Bone marrow (tissue), 2 donors: ENCODE results near the gene ZBTB32.

Experiments used
- DNase-seq, 2 donors: peaks; one replicate each; lab custom pipeline; 2025; lab: John Stamatoyannopoulos, UW

Gene ZBTB32

GRCh38 chr19:35695895-35696422, 8.4 kb upstream of the ZBTB32 start:
- no peak for DNase-seq

GRCh38 chr19:35696835-35697234, 7.5 kb upstream of the ZBTB32 start:
- DNase-seq, result no peak

GRCh38 chr19:35702223-35703012, 1.9 kb upstream of the ZBTB32 start:
- peak; percentile 30 to 91 for DNase-seq

GRCh38 chr19:35703343-35703742, 1.0 kb upstream of the ZBTB32 start:
- DNase-seq, result no peak

GRCh38 chr19:35708391-35708790, 4.0 kb downstream of the ZBTB32 start:
- DNase-seq, result no peak

- no peak for DNase-seq
Observed at GRCh38 chr19:35710784-35711723, 6.7 kb downstream of the ZBTB32 start.

GRCh38 chr19:35712567-35713505, 8.5 kb downstream of the ZBTB32 start:
- DNase-seq, result no peak

GRCh38 chr19:35713506-35713850, 9.1 kb downstream of the ZBTB32 start:
- DNase-seq, result no peak

GRCh38 chr19:35713904-35714495, 9.6 kb downstream of the ZBTB32 start:
- no peak for DNase-seq

- DNase-seq, result no peak
Observed at GRCh38 chr19:35714601-35715354, 10.4 kb downstream of the ZBTB32 start.

GRCh38 chr19:35715355-35715809, 11.0 kb downstream of the ZBTB32 start:
- DNase-seq, result no peak

GRCh38 chr19:35715981-35716800, 11.8 kb downstream of the ZBTB32 start:
- DNase-seq, result no peak

GRCh38 chr19:35716801-35717664, 12.7 kb downstream of the ZBTB32 start:
- peak; percentile 85 to 93 for DNase-seq

- peak in 1 of 2 donors; percentile 84 for DNase-seq
Observed at GRCh38 chr19:35717665-35718344, 13.4 kb downstream of the ZBTB32 start, which contains the start of gene KMT2B. Gene KMT2B (plus strand): TSS chr19:35718003. CDS start chr19:35718019, 16 bp downstream.

GRCh38 chr19:35718345-35719041, 14.1 kb downstream of the ZBTB32 start:
- DNase-seq, result no peak

- DNase-seq, result no peak
Observed at GRCh38 chr19:35719402-35720162, 15.2 kb downstream of the ZBTB32 start.
